CD14-positive monocyte (primary cell): ENCODE results near the gene CCDC74A. TPM values are rescaled to one million over a fixed set of nuclear protein-coding genes. Genes with fewer than 3 reads are reported as not detected.
A peak's percentile ranks its signal among the peaks of the same experiment; 100 is the strongest.
"Not testable (repeated sequence)": the region's sequence is repeated elsewhere in the genome, so short reads cannot be mapped to it uniquely, and the experiment has no call there.

Source experiments
- DNase-seq, 3 donors: peaks; one replicate each; pipeline ENCODE4 v3.0.0-alpha.2; 2011 to 2022
- H2AFZ ChIP-seq: 2 replicates; pipeline ENCODE4 v1.6.0; 2012; ENCODE audit warnings: mild to moderate bottlenecking, low read depth, low read length, inconsistent platforms; ENCODE audit not compliant: insufficient read depth, poor library complexity, severe bottlenecking
- H3K27ac ChIP-seq, 2 donors: 1 replicate in 1 of 2; 2 replicates in 1 of 2; pipeline ENCODE4 v1.5.1; 2012 to 2013; ENCODE audit warnings: low read length in 2 of 2, control low read depth in 1 of 2, inconsistent platforms in 1 of 2, low read depth in 1 of 2, mild to moderate bottlenecking in 1 of 2
- H3K27me3 ChIP-seq, 2 donors: one replicate each; pipeline versions ENCODE4 v1.6.0 to v1.6.1; 2011 to 2013; ENCODE audit warnings: low read length in 2 of 2; ENCODE audit not compliant: control insufficient read depth in 2 of 2, insufficient read depth in 2 of 2
- H3K36me3 ChIP-seq, 2 donors: replicated peaks in 1 of 2; 1 replicate in 1 of 2; 2 replicates in 1 of 2; pipeline versions ENCODE4 v1.5.1 to v1.6.1; 2012 to 2013; ENCODE audit warnings: low read length in 2 of 2, control low read depth in 1 of 2, inconsistent platforms in 1 of 2, mild to moderate bottlenecking in 1 of 2; ENCODE audit not compliant: insufficient read depth in 2 of 2, control insufficient read depth in 1 of 2
- H3K4me1 ChIP-seq, 2 donors: 1 replicate in 1 of 2; 2 replicates in 1 of 2; pipeline versions ENCODE4 v1.5.1 to v1.6.1; 2012 to 2013; ENCODE audit warnings: low read length in 2 of 2, control low read depth in 1 of 2, inconsistent platforms in 1 of 2, mild to moderate bottlenecking in 1 of 2, moderate library complexity in 1 of 2; ENCODE audit not compliant: insufficient read depth in 2 of 2, control insufficient read depth in 1 of 2
- H3K4me2 ChIP-seq: replicated peaks from 2 replicates; pipeline ENCODE3; 2012; ENCODE audit warnings: low read length, moderate library complexity, mild to moderate bottlenecking; ENCODE audit not compliant: poor library complexity, severe bottlenecking; ENCODE audit errors: extremely low read depth
- H3K4me3 ChIP-seq, 3 experiments: fragments of 200-600 bp in 1 of 3; sonication (generic) in 1 of 3; replicated peaks in 1 of 3; 1 replicate in 2 of 3; 2 replicates in 1 of 3; pipeline ENCODE4 v1.5.1; 2011 to 2013; ENCODE audit warnings: low read length in 3 of 3, mild to moderate bottlenecking in 3 of 3, control low read depth in 2 of 3, low read depth in 2 of 3, inconsistent platforms in 1 of 3, moderate library complexity in 1 of 3
- H3K79me2 ChIP-seq: 2 replicates; pipeline ENCODE4 v1.6.0; 2012; ENCODE audit warnings: mild to moderate bottlenecking, control low read depth, inconsistent platforms, low read length, moderate library complexity; ENCODE audit not compliant: insufficient read depth
- H3K9ac ChIP-seq: 2 replicates; pipeline ENCODE4 v1.6.0; 2017; ENCODE audit warnings: low read length, mild to moderate bottlenecking; ENCODE audit not compliant: insufficient read depth, poor library complexity, severe bottlenecking
- H3K9me3 ChIP-seq, 2 donors: replicated peaks in 1 of 2; 1 replicate in 1 of 2; 2 replicates in 1 of 2; pipeline versions ENCODE4 v1.5.1 to v1.6.1; 2012 to 2013; ENCODE audit warnings: low read length in 2 of 2, control low read depth in 1 of 2; ENCODE audit not compliant: control insufficient read depth in 1 of 2, insufficient read depth in 1 of 2
- H4K20me1 ChIP-seq: 2 replicates; pipeline ENCODE4 v1.6.0; 2012; ENCODE audit warnings: mild to moderate bottlenecking, low read length, control low read depth, moderate library complexity; ENCODE audit not compliant: insufficient read depth
- H3K27ac Mint-ChIP-seq, 7 donors: one replicate each; pipeline ENCODE4 v1.8.0; 2020; ENCODE audit warnings: mild to moderate bottlenecking in 7 of 7, mixed read lengths in 7 of 7, moderate library complexity in 6 of 7, inconsistent platforms in 2 of 7
- H3K27me3 Mint-ChIP-seq, 3 donors: one replicate each; pipeline ENCODE4 v1.8.0; 2021 to 2022; ENCODE audit warnings: low read depth in 3 of 3, mild to moderate bottlenecking in 3 of 3, mixed read lengths in 3 of 3, moderate library complexity in 3 of 3, inconsistent platforms in 1 of 3
- H3K36me3 Mint-ChIP-seq, 2 donors: one replicate each; pipeline ENCODE4 v1.8.0; 2020; ENCODE audit warnings: mixed read lengths in 2 of 2, inconsistent platforms in 1 of 2, mild to moderate bottlenecking in 1 of 2
- H3K4me1 Mint-ChIP-seq: one replicate; pipeline ENCODE4 v1.8.0; 2020; ENCODE audit warnings: mild to moderate bottlenecking, mixed read lengths
- H3K4me3 Mint-ChIP-seq, 2 donors: one replicate each; pipeline ENCODE4 v1.8.0; 2020; ENCODE audit warnings: mild to moderate bottlenecking in 2 of 2, mixed read lengths in 2 of 2, moderate library complexity in 1 of 2
- H3K9me3 Mint-ChIP-seq, 7 donors: one replicate each; pipeline ENCODE4 v1.8.0; 2020 to 2022; ENCODE audit warnings: mixed read lengths in 7 of 7, mild to moderate bottlenecking in 6 of 7, moderate library complexity in 6 of 7, inconsistent platforms in 2 of 7
- WGBS: methylation state at CpG from one replicate; pipeline ENCODE4 v1.1.5; 2013; ENCODE audit warnings: missing lambda C conversion rate; ENCODE audit not compliant: insufficient coverage; 5-methylcytosine and 5-hydroxymethylcytosine counted together
- intact Hi-C, 2 donors: fragments of 100-400 bp; cut with micrococcal nuclease; formaldehyde crosslinking; loops; one replicate each; pipeline versions ENCODE4 v1.15.0 to v1.15.1; 2023
- polyA plus RNA-seq, 3 donors: library from polyadenylated mRNA; depleted of rRNA in 1 of 3; unstranded in 2 of 3; stranded (reverse) in 1 of 3; fragments of 300-500 nt in 2 of 3; fragments of >200 nt in 1 of 3; fragmentation: Illumina TruSeq in 2 of 3; gene quantifications; 1 replicate in 2 of 3; 2 replicates in 1 of 3; pipeline ENCODE4 v1.2.3, GENCODE V29; 2012 to 2021
- TF ChIP-seq, protein P1 (sequence below): fragments of 200-600 bp; IDR thresholded peaks from one replicate; pipeline ENCODE4 v1.8.0; 2022; ENCODE audit warnings: antibody characterized with exemption, mild to moderate bottlenecking

The CCDC74A gene
- polyA plus RNA-seq, 3 donors: not detected

DNA sequence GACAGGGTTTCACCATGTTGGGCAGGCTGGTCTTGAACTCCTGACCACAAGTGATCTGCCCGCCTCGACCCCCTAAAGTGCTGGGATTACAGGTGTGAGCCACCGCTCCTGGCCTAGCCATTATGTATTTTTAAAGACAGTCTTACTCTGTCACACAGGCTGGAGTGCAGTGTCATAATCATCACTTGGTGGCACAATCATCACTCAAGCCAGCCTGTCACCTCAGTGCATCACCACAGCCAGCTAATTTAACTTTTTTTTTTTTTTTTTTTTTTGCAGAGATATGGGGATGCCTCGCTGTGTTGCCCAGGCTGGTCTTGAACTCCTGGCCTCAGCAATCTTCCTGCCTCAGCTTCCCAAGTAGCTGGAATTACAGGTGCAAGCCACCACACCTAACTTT, 24.1 kb upstream of the CCDC74A start:
- H3K4me3 ChIP-seq, H3K4me2 ChIP-seq, H3K27me3 ChIP-seq, H3K79me2 ChIP-seq, H2AFZ ChIP-seq, H3K9me3 Mint-ChIP-seq, H3K4me1 ChIP-seq, H3K4me3 Mint-ChIP-seq, H3K9ac ChIP-seq, H4K20me1 ChIP-seq, H3K27ac Mint-ChIP-seq, H3K27ac ChIP-seq, H3K9me3 ChIP-seq, DNase-seq, H3K4me1 Mint-ChIP-seq, H3K27me3 Mint-ChIP-seq, intact Hi-C loops: not testable (repeated sequence)
- WGBS: 95% methylated on average over 3 of the region's 4 CpGs
- peaks cover 59 to 95% of the 10 kb centered on the region in 2 donors for H3K36me3 ChIP-seq
- H3K36me3 Mint-ChIP-seq: peaks cover 83 to 96% of the 10 kb centered on the region in 2 donors

DNA sequence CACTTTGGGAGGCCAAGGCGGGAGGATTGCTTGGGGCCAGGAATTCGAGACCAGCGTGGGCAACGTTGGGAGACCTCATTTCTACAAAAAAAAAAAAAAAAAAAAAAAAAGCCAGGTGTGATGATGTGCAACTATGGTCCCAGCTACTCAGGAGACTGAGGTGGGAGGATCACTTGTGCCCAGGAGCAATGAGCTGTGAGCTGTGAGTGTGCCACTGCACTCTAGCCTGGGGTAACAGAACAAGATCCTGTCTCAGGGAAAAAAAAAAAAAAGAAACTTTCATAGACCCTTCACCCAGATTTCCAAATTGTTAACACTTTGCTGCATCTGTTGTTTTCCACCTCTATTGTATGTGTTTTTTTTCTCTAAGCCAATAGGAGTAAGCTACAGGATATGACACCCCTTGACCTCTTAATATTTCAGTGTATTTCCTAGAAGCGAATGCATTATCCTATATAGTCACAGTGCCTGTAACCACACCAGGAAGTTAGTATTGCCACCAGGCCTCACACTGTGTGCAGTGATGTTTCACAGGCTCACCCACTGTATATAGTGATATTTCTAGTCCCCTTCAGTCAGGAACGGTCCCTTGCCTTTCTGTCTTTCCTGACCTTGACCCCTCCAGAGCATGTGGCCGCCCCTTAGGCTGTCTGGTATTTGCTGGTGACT, 23.5 kb upstream of the CCDC74A start:
- H4K20me1 ChIP-seq, H3K27me3 Mint-ChIP-seq, H3K4me2 ChIP-seq, DNase-seq, H3K9me3 Mint-ChIP-seq, intact Hi-C loops, H3K4me1 Mint-ChIP-seq, H3K79me2 ChIP-seq, H3K27ac Mint-ChIP-seq, H3K4me1 ChIP-seq, H3K9ac ChIP-seq, H2AFZ ChIP-seq, H3K9me3 ChIP-seq, H3K4me3 ChIP-seq, H3K4me3 Mint-ChIP-seq, H3K27me3 ChIP-seq, H3K27ac ChIP-seq: not testable (repeated sequence)
- no CpG with 5 or more reads among the region's 7 CpGs for WGBS
- H3K36me3 ChIP-seq: peaks cover 61 to 95% of the 10 kb centered on the region in 2 donors
- H3K36me3 Mint-ChIP-seq: peaks cover 84 to 96% of the 10 kb centered on the region in 2 donors

DNA sequence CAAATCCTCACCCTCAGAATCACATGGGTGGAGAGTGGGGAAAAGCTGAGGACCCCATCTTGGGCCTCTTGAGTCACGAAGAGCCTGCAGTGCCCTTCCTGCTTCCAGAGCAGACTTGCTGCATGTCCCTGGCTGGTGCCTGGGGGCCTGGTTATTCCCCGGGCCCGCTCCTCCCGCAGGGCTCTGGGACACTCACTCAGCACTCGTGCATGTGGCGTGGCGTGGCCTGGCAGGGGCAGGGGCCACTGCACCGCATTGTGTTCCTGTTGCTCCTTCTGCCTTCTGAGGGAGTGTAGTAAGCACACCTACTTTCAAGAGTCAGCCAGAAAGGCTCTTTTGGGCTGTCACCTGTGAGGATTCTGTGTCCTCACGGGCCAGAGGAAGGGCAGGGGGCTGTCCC, 18.1 kb upstream of the CCDC74A start:
- H3K79me2 ChIP-seq: no peaks in the 10 kb centered on the region
- H3K9ac ChIP-seq: no peak overlapping the region
- Mint-ChIP-seq H3K36me3 (peaks cover 65 to 88% of the 10 kb centered on the region in 2 donors), H3K4me1 (no peaks in the 10 kb centered on the region), H3K27me3 (no peaks in the 10 kb centered on the region), H3K27ac (peak overlapping the region in 1 of 7 donors; percentile 10), H3K4me3 (no peak overlapping the region), H3K9me3 (no peaks in the 10 kb centered on the region)
- no peaks in the 10 kb centered on the region for H3K27me3 ChIP-seq
- no peaks in the 10 kb centered on the region for H3K9me3 ChIP-seq
- WGBS: 80% methylated on average over 8 of the region's 9 CpGs
- H3K27ac ChIP-seq: no peak overlapping the region
- H4K20me1 ChIP-seq: no peaks in the 10 kb centered on the region
- H2AFZ ChIP-seq: no peak overlapping the region
- no peak overlapping the region for H3K4me2 ChIP-seq
- TF ChIP-seq, protein P1, sequence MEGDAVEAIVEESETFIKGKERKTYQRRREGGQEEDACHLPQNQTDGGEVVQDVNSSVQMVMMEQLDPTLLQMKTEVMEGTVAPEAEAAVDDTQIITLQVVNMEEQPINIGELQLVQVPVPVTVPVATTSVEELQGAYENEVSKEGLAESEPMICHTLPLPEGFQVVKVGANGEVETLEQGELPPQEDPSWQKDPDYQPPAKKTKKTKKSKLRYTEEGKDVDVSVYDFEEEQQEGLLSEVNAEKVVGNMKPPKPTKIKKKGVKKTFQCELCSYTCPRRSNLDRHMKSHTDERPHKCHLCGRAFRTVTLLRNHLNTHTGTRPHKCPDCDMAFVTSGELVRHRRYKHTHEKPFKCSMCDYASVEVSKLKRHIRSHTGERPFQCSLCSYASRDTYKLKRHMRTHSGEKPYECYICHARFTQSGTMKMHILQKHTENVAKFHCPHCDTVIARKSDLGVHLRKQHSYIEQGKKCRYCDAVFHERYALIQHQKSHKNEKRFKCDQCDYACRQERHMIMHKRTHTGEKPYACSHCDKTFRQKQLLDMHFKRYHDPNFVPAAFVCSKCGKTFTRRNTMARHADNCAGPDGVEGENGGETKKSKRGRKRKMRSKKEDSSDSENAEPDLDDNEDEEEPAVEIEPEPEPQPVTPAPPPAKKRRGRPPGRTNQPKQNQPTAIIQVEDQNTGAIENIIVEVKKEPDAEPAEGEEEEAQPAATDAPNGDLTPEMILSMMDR: no peak
- peaks cover 52 to 75% of the 10 kb centered on the region in 2 donors for H3K36me3 ChIP-seq
- H3K4me1 ChIP-seq: no peaks in the 10 kb centered on the region
- intact Hi-C loops: no loop called here
- H3K4me3 ChIP-seq: no peak overlapping the region
- no peak for DNase-seq

DNA sequence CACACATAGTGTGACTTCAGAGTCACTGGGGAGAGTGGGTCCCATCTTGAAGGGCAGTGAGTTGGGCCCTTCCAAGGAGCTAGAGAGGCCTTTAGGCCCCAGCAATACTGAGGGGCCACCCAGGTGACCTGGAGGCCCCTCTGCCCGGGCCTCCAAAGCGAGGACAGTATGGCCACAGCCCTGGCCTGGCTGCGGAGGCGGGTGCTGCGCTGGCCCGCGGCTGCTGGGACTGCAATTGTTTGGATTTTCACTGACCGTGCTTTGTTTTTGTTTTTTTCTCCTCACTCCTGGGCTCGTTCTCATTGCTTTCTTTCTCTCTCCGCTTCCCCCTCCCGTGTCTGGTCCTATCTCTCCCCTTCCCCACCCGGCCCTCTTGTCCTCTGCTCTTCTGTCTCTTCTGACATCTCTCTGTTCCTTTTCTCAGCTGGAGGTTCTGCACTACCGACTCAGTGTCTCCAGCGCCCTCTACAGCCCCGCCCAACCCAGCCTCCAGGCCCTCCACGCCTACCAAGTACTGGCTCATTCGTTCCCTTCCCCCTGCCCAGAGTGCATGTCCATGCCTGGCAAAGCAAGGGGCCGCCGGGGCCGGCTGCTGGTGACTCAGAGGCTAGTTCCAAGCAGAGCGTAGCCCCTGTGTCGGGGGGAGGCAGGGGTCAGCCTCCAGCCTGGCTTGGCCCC, 16.3 kb upstream of the CCDC74A start:
- H3K27ac ChIP-seq, H3K4me1 Mint-ChIP-seq, H3K27me3 ChIP-seq, H3K27ac Mint-ChIP-seq, DNase-seq, H3K9me3 Mint-ChIP-seq, H2AFZ ChIP-seq, H3K4me1 ChIP-seq, H3K4me3 Mint-ChIP-seq, H3K27me3 Mint-ChIP-seq, H3K79me2 ChIP-seq, intact Hi-C loops, H3K9ac ChIP-seq, H3K9me3 ChIP-seq, H3K4me2 ChIP-seq, H4K20me1 ChIP-seq, H3K4me3 ChIP-seq: not testable (repeated sequence)
- peaks cover 40 to 59% of the 10 kb centered on the region in 2 donors for H3K36me3 ChIP-seq
- H3K36me3 Mint-ChIP-seq: peaks cover 54 to 78% of the 10 kb centered on the region in 2 donors
- WGBS: 97% methylated on average over 17 of the region's 22 CpGs
